Transverse colon (tissue), 4 donors: ENCODE results near the gene ATP5MC2. TPM values are rescaled to one million over a fixed set of nuclear protein-coding genes. Genes with fewer than 3 reads are reported as not detected.
"Not testable (repeated sequence)": the region's sequence is repeated elsewhere in the genome, so short reads cannot be mapped to it uniquely, and the experiment has no call there.

ENCODE experiments used
- DNase-seq: peaks from one replicate; pipeline ENCODE4 v3.0.0-alpha.2; 2019
- H3K27ac ChIP-seq, 4 donors: fragments of 200-600 bp; sonication (generic); 2 replicates each; pipeline ENCODE4 v1.5.1; 2016 to 2018; ENCODE audit warnings: inconsistent platforms in 4 of 4
- H3K27me3 ChIP-seq: fragments of 200-600 bp; sonication (generic); 2 replicates; pipeline ENCODE4 v1.5.1; 2017; ENCODE audit warnings: inconsistent platforms
- H3K36me3 ChIP-seq, 4 donors: fragments of 200-600 bp; sonication (generic); 2 replicates each; pipeline ENCODE4 v1.5.1; 2017 to 2019; ENCODE audit warnings: inconsistent platforms in 4 of 4
- H3K4me1 ChIP-seq, 4 donors: fragments of 200-600 bp; sonication (generic); 2 replicates each; pipeline ENCODE4 v1.5.1; 2017 to 2020; ENCODE audit warnings: inconsistent platforms in 4 of 4
- H3K4me3 ChIP-seq, 4 donors: fragments of 200-600 bp; sonication (generic); 1 replicate in 1 of 4; 2 replicates in 3 of 4; pipeline versions ENCODE4 v1.5.1 to v1.6.1; 2017 to 2019; ENCODE audit warnings: inconsistent platforms in 4 of 4
- H3K9me3 ChIP-seq, 2 donors: fragments of 200-600 bp; sonication (generic); 2 replicates each; pipeline ENCODE4 v1.5.1; 2017 to 2019; ENCODE audit warnings: inconsistent platforms in 2 of 2
- CTCF ChIP-seq, 5 experiments: fragments of 200-600 bp in 3 of 5; fragments of 450-650 bp in 2 of 5; sonication (generic) in 3 of 5; IDR thresholded peaks; 1 replicate in 2 of 5; 2 replicates in 3 of 5; pipeline ENCODE4 v1.5.1; 2016 to 2017; ENCODE audit warnings: antibody characterized with exemption in 5 of 5, inconsistent platforms in 3 of 5, mild to moderate bottlenecking in 2 of 5, moderate library complexity in 1 of 5
- EP300 ChIP-seq: sonication (generic); formaldehyde crosslinking; IDR thresholded peaks from one replicate; pipeline ENCODE4 v1.6.1; 2017; ENCODE audit warnings: antibody characterized with exemption, low read depth
- POLR2A ChIP-seq: fragments of 450-650 bp; IDR thresholded peaks from one replicate; pipeline ENCODE4 v1.6.1; 2016; ENCODE audit warnings: antibody characterized with exemption, mild to moderate bottlenecking, moderate library complexity
- POLR2AphosphoS5 ChIP-seq, 3 donors: sonication (generic); formaldehyde crosslinking; IDR thresholded peaks; one replicate each; pipeline ENCODE4 v1.6.1; 2016; ENCODE audit warnings: antibody characterized with exemption in 3 of 3
- WGBS, 2 donors: methylation state at CpG; one replicate each; pipeline ENCODE4 v1.1.5; 2018; ENCODE audit warnings: low coverage in 1 of 2; 5-methylcytosine and 5-hydroxymethylcytosine counted together
- in situ Hi-C, 4 donors: fragments of 200-750 bp; cut with MboI; loops; one replicate each; pipeline versions ENCODE4 v1.15.0 to v1.15.1; 2017; ENCODE audit warnings: low sequenced_read_pairs in 3 of 4, low pct_ligation_motif_present in 1 of 4, low pct_unique_long_range_greater_than_20kb in 1 of 4
- intact Hi-C: fragments of 100-400 bp; cut with DNase I; formaldehyde crosslinking; loops from one replicate; pipeline ENCODE4 v1.15.1; 2023; ENCODE audit warnings: low total_unique reads
- total RNA-seq, 4 donors: library from RNA; depleted of rRNA; stranded (reverse); fragments of >200 nt; gene quantifications; one replicate each; pipeline ENCODE4 v1.1.0, GENCODE V29; 2016

ATP5MC2 gene
- total RNA-seq, 4 donors from 2014 or later, result 248 to 394 (median 337) TPM

- Histone ChIP-seq H3K27me3 (no peaks in the 10 kb centered on the region), H3K4me3 (no peak overlapping the region), H3K4me1 (no peaks in the 10 kb centered on the region), H3K36me3 (no peaks in the 10 kb centered on the region), H3K27ac (no peak overlapping the region), H3K9me3 (no peaks in the 10 kb centered on the region)
- DNase-seq, result no peak
- no peak for TF ChIP-seq CTCF (IDR thresholded peaks at IDR 0.05)
- no peak for TF ChIP-seq POLR2AphosphoS5 (IDR thresholded peaks at IDR 0.05)
- TF ChIP-seq EP300, result no peak
- TF ChIP-seq POLR2A, result no peak
- 54 to 74% methylated on average over 2 to 5 of the region's 5 CpGs for WGBS, 2 donors
- in situ Hi-C loops (no loop called here), intact Hi-C loops (no loop called here)
Observed at GRCh38 chr12:53643232-53643979, 32.5 kb downstream of the ATP5MC2 start.

- H3K27ac ChIP-seq, result no peak overlapping the region
- H3K27me3 ChIP-seq, result no peaks in the 10 kb centered on the region
- H3K4me1 ChIP-seq, result no peaks in the 10 kb centered on the region
- WGBS, 2 donors, result 74 to 81% methylated on average over 2 of the region's 2 CpGs
- no peak for DNase-seq
- intact Hi-C loops (no loop called here), in situ Hi-C loops (no loop called here)
- H3K4me3 ChIP-seq, result no peak overlapping the region
- no peak for TF ChIP-seq EP300
- no peak for TF ChIP-seq CTCF (IDR thresholded peaks at IDR 0.05)
- no peaks in the 10 kb centered on the region for H3K9me3 ChIP-seq
- no peaks in the 10 kb centered on the region for H3K36me3 ChIP-seq
Observed at GRCh38 chr12:53638057-53638456, 37.8 kb downstream of the ATP5MC2 start.

DNA sequence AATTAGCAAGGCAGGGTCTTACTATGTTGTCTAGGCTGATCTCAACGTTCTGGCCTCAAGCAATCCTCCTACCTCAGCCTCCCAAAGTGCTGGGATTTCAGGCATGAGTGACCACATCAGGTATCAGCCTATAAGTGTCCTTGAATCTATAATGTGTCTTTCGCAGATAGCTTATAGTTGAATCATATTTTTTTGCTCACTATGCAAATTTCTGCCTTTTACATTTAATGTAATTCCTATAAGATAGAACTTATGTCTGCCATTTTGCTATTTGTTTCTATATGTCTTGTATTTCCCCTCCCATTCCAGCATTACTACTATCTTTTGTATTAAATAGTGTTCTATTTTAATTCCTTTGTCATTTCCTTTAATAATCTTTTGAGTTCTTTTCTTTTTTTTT is 39.2 kb downstream of the ATP5MC2 start:
- Histone ChIP-seq H3K27me3 (no peaks in the 10 kb centered on the region), H3K9me3 (no peaks in the 10 kb centered on the region), H3K27ac (no peak overlapping the region), H3K36me3 (no peaks in the 10 kb centered on the region), H3K4me1 (no peaks in the 10 kb centered on the region), H3K4me3 (no peak overlapping the region)
- in situ Hi-C loops, result no loop called here
- DNase-seq, result no peak
- WGBS, 2 donors, result 28 to 64% methylated on average over 2 of the region's 2 CpGs
- no peak for TF ChIP-seq CTCF (IDR thresholded peaks at IDR 0.05)
- TF ChIP-seq POLR2A, result no peak
- TF ChIP-seq POLR2AphosphoS5 (IDR thresholded peaks at IDR 0.05), result no peak
- TF ChIP-seq EP300, result no peak
- intact Hi-C loops, result no loop called here

DNA sequence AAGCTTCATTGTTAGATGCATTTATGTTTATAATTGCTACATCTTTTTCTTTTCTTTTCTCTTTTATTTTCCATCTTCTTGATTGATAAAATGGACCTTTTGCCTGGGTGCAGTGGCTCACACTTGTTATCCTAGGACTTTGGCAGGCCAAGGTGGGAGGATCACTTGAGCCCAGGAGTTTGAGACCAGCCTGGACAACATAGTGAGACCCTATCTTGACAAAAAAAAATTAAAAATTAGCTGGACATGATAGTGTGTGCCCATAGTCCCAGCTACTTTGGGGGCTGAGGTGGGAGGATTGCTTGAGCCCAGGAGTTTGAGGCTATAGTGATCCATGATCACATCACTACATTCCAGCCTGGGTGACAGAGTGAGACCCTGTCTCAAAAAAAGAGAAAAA is 40.2 kb downstream of the ATP5MC2 start:
- H3K27ac ChIP-seq, DNase-seq, intact Hi-C loops, in situ Hi-C loops, H3K36me3 ChIP-seq, H3K27me3 ChIP-seq, H3K4me3 ChIP-seq, H3K4me1 ChIP-seq, H3K9me3 ChIP-seq: not testable (repeated sequence)

GRCh38 chr12:53631721-53632120 is 44.2 kb downstream of the ATP5MC2 start:
- no peak overlapping the region for H3K27ac ChIP-seq
- in situ Hi-C loops (no loop called here), intact Hi-C loops (no loop called here)
- H3K4me1 ChIP-seq, result peaks cover 3 to 9% (median 7%) of the 10 kb centered on the region in 4 donors
- H3K36me3 ChIP-seq, result no peaks in the 10 kb centered on the region
- no peak for DNase-seq
- 78% methylated on average over 1 of the region's 1 CpG; no CpG with 5 or more reads in 1 of the 2 donors for WGBS, 2 donors
- no peaks in the 10 kb centered on the region for H3K27me3 ChIP-seq
- no peak overlapping the region for H3K4me3 ChIP-seq
- TF ChIP-seq POLR2A (no peak), CTCF (IDR thresholded peaks at IDR 0.05) (no peak), POLR2AphosphoS5 (IDR thresholded peaks at IDR 0.05) (no peak), EP300 (no peak)
- no peaks in the 10 kb centered on the region for H3K9me3 ChIP-seq
